NCI-H128 (cell line): ENCODE measurements around the gene CDH15.
A peak's percentile ranks its signal among the peaks of the same experiment; 100 is the strongest.

Experiments used
- DNase-seq: peaks from one replicate; lab custom pipeline; 2025; ENCODE audit not compliant: unreplicated experiment; lab: John Stamatoyannopoulos, UW

The CDH15 gene

DNA sequence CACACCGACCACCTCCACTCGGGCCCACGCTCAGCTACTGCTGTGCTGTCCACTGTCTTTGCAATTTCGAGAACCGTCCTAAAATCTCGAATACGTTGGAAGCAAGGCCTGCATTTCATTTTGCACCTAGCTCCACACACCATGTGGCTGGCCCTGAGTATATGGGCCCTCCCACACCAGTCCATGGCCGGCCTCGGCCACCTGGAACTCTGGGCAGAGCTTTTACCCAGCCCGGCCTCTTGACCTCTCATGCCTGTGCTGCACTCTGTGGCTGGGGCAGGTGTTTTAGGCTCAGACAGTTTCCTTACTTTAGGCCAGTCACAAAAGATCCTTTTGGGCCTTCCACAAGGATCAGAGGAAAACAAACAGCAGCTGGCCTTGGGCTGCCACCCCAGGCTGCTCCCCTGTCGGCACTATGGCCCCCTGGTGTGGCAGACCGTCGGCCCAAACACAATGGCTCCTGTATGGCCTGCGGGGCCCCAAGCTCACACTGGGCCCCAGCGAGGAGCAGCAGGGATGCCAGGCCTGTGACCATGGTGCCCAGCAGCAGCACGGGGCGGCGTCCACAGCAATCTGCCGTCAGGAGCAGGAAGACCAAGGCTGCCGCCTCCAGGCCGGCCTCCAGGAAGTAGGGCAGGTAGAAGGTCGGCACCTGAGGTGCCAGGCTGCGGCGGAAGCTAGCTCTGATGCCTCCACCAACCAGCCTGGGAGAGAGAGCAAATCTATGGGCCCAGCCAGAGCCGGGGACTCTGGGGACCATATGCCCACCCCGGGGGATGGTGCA is 26.3 kb downstream of the CDH15 start:
- no peak for DNase-seq

DNA sequence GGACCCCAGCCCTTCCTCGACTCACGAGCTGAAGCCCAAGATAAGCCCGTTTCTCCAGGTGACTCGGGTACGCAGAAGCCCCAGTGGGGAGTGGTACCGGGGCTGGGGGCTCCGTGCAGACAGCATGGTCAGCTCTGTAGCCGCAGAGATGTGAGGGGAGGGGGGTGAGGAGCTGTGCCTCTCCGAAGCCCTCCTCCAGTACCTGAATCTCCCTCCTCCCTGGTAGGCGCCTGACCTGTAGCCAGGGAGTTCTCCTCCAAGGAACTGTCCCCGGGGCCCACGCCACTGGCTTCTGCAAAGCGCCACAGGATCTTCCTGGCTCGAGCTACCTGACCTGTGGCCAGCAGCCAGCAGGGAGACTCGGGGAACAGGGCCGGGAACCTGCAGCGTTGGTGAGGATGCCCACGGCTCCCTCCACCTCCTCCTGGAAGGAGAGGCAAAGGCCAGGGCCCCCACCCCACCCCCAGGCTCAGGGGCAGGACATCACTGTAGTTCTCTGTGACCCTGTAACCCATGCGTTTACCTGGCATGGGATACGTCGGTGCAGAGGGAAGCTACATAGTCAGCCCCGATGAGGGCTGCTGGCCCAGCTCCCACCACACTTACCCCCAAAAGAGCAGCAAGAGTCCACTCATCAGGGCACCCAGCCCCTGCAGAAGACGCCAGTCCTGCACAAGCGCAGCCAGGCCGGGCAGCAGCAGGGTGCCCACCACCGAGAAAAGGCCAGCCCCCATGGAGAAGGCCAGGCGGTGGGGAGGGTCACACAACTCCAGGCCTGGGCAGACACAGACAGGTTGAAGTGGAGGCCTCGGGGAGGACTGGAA is 27.1 kb downstream of the CDH15 start:
- no peak for DNase-seq

DNA sequence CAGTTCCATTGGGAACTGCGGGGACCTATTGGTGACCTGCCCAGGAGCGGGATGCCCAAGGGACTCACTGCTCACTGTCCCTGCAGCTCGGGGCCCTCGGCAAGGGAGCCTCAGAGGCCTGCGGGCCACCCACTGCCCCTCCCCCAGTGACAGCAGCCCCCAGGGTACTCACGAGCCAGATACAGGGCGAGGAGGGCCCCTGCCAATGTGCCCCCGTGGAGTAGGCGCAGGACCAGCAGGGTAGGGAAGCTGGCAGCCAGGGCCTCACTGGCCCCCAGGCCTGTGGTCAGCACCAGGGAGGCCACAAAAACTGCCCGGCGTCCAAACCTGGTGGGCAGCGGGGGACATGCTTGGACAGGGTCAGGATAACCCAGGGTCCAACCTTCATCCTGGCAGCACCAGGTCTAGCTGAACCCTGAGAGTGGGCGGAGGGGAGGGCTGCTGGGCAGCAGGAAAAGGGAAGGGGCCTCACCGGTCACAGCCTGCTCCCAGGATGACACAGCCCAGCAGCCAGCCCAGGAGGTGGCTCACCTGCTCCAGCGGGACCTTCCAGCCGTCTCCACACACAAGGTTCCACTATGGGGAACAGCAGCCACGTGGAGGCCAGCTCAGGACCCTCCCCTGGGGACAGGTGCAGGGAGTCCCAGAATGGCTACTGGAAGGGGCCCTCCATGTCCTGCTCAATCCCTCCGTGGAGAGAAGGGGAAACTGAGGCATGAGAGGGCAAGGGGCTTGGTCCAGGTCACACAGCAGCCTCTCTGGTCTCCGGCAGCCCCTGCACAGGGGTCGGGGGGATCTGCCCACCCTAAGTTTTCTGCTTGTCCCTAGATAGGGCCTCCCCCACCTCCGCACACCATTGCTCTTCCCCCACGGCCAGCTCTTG is 27.9 kb downstream of the CDH15 start:
- DNase-seq: no peak

DNA sequence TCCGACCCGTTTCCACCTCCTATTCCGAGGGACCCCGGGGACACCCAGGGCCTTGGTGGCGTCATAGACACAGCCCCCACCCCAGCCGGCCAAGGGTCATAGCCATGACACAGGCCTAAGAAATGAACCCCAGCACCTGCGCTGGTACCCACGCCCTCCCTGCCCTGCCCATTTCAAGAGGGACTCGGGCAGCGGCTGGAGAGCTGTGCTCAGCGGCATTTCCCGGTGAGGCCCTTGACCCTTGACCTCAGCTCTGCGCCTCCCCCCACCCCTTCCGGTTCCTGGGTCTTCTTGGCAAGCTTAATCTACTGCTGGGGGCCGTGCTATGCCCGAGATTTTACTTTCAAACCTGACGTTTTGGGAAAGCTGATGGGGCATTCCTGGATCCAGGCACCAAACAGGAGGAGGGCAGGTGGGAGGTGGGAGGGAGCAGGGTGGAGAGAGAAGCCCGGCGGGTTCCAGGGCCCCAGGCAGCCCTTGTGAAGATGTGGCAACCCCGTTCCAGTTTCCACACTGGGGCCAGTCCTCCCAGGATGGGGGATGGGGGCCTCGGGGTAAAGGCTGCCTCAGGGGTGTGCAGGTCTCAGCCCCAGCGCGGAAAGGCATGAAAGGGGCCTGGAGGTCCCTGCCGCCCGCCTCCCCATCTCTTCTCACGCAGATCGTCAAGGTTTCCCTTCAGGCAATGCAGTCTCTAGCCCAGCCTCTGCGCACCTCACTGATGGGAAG is 28.7 kb downstream of the CDH15 start, which contains the start of gene SLC22A31:
Gene SLC22A31, minus strand, starts transcription at position 414 of the 726 bp plus-strand sequence. Its CDS starts 36 bp downstream, at position 378.
- no peak for DNase-seq

DNA sequence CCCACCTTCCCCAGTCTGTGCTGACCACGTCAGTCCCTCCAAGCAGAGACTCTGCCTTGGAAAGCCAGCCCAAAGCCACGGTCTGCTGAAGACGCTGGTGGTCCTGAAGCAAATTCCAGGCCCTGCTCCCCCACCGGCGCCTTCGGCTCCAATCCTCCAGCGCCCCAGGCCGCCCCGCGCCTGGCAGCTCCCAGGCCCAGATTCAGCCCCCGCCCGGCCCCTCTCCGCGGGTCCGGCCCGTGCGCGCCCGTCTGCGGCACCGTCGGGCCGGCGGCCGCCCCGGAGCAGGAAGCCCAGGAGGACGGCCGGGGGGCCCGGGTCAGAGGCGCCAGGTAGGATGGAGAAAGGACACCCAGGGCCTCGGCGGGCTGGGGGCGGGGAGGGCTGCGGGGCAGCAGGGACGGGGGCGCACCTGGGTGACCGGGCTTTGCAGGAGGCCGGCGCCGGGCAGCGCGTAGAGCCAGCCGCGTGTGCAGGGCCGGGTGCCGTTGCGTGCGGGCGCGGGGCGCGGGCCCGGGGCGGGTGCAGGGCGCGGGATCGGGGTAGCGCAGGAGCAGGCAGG is 29.4 kb downstream of the CDH15 start:
- no peak for DNase-seq

DNA sequence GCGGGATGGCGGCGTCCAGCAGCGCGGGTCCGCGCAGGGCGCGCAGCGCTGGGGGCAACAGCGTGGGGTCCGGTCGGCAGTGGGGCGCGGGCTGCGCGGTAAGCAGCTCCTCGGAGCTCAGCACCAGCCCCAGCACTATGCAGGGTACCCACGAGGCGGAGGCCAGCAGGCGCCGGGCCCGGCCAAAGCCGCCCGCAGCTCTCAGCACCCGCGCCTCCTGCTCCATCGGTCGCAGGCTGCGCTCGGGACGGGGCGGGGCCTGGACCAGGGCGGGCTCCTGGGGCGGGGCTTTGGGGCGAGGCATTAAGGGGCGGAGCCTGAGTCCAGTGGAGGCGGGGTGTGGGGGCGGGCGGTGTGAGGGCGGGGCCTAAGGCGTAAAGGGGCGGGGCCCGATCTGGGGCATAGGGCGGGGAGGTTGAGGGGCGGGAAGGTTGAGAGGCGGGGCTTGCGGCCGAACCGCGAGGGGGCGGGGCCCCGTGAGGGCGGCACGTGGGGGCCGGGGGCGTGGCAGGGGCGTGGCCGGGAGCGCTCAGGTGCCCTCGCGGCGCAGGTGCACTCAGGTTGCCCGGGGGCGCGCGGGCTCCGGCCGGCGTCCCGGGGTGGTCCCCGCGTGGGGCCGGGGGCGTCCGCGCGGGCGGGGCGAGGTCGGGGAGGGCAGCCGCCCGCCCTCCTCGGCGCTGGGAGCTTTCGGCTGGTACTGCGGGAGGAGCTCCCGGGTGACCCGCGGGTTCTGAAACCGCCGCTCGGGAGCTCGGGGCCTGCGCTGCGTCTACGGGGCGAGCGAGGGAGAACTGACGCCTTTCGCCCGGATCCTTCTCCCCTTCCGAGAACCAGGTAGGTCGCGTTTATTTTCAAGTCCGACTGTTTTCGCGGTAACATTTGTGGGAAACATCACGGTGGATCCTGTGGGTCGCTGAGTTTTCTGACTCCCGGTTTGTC is 30.2 kb downstream of the CDH15 start:
- peak; percentile 30 for DNase-seq

DNA sequence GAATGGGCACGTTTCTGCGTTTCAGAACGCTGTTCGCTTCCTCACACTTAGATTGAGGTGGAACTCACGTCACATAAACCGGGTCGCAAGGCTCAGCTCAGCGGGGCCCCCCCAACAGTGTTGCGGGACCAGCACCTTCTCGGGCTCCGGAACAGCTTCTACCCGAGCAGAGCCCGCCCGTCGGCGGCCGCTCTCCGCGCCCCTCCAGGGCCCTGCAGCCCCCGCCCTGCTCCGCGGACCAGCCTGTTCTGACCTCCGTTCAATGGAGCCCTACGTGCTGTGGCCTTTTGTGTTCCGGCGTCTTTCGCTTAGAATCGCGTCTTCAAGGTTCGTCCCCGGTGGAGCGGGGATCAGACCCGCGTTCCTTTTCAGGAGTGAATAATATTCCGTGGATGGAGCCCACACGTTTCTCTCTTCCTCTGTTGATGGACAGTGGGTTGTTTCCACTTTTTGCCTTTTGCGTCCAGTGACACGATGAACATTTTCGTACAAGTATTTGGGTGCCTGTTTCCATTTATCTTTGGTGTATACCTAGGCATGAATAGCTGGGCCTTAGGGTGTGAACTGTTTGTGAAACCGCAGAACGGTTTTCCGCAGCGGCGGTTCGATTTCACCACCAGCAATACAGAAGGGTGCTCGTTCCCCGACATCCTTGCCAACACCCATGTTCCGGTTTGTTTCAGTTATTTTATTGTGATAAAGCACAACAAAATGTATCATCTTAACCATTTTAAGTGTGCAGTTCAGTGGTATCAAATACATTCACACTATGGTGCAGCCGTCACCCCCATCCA is 31.1 kb downstream of the CDH15 start:
- no peak for DNase-seq

DNA sequence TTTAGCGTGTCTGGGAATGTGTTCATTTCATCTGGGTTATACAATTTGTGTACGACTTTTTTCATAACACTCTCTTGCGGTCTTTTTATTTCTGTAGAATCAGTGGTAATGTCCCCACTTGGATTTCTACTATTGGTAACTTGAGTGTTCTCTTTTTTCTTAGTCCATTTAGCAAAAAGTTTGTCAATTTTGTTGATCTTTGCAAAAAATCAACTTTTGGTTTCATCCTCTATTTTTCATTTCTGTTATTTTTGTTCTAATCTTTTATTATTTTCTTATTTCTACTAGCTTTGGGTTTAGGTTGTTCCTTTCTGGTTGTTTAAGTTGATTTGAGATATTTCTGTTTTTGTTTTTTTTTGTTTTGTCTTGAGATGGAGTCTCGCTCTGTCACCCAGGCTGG is 36.4 kb downstream of the CDH15 start:
- DNase-seq: no peak

DNA sequence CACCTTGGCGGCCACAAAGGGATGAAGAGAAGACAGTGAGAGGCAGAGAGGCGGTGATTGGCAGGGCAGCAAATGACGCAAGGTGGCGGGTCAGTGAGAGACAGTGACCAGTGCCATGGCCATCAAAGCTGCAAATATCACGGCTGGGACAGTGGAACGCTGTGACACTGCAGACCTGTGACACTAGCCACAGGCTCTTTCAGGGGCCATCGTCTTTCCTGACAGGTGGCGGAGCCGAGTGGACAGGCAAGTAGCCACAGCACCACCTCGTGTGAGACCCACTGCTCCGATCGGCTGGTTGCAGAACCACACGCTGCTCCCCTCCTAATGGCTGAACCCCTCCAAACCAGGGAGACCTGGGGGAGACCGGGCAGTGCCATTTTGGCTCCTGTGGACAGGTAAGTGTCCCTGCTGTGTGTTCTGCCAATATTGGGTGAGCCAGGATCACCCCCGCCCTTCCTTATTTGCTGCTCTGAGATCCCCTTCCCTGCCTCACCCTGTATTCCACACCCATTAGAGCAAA is 38.0 kb downstream of the CDH15 start:
- no peak for DNase-seq

DNA sequence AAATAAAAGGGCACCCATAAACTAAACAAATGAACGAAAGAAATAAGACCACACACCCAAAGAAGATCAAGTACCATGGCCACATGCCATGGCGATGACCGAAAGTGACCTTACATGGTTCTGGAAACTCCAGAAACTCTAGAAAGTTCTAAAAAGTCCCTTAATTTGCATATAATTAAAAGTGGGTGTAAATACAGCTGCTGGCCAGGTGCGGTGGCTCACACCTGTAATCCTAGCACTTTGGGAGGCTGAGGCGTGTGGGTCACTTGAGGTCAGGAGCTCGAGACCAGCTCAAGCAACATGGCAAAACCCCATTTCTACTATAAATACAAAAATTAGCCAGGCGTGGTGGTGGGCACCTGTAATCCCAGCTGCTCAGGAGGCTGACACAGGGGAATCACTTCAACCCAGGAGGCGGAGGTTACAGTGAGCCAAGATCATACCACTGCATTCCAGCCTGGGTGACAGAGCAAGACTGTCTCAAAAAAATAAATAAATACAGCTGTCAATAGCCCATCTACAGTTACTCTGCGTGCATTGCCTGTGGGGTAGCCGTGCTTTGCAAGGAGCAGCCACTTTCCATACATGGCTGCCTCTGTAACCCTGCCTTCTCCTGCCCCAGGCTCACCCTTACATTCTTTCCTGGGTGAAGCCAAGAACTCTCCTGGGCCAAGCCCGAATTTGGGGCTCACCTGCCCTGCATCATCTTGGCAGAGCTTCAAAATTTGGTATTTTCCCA is 38.8 kb downstream of the CDH15 start:
- no peak for DNase-seq

DNA sequence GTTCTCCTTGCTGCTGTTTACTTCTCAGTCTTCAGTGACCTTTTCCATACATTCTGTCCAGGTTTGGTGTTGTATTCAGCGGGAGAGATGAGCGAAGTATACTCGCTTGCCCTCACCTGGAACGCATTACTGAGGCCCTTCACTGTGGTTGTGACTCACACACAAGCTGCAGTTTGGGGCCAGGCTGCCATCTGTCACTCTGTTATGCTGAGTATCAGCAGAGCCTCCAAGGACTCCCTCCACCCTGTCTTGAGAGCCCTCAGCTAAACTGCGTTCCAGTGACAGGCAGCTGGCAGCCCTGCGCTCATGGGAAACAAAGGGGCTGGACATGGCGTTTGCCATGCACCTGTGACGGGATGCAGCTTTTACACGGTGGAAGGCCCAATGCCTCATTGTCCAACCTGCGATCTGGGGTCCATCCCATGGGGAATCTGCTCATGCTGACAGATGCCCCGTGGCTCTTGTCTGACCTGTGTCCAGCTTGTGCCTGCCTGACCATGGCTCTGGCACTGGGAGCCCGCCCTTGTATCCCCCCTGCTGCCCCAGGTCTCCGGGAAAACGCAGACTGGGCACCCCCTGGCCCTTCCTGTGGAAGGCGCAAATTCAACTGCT is 39.5 kb downstream of the CDH15 start:
- no peak for DNase-seq

DNA sequence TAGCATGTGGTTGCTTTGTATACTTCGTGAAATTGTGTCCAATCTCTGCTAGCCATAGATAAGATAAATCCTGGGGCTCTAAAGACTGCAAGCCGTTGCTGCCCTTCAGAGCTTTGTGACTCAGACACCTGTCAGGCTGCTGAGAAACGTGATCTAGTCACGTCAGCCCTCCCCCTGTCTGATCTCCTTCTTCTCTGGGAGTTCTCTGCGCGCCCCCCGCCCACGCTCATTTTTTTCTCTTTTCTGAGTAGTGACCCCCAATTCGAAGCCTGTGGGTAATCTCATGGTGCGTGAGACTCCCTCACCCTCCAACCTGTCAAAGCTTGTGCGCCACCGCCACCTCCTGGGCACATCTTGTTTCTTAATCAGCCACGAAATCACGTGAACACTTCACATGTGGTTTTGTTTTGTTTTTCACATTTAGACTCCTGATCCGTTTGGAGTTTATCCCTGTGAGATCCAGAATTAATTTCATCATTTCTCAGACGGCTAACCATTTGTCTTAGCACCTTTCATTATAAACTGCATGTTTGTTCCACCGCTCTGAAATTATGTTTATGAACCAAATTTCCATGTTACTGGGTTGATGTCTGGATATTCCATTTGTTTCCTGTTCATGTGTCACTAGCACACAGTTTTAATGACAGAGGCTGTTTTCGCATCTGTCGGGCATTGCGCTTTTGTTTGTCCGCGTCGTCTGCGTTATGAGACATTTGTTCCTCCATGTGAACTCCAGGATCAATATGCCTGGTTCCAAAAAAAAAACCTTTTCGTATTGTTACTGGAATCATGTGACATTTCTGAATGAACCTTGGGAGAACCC is 45.0 kb downstream of the CDH15 start:
- DNase-seq: peak; percentile 6

DNA sequence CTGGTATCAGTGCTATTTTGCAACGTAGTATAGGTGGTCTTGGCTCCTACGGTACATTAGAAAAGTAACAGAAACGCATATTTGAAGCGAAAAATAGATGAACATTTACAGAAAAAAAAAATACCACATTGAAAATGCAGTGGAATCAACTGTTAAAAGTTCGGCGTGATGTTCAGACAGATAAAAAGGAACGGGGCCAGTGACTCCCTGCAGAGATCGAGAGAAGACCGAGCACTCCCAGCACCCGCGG is 45.5 kb downstream of the CDH15 start:
- DNase-seq: no peak

DNA sequence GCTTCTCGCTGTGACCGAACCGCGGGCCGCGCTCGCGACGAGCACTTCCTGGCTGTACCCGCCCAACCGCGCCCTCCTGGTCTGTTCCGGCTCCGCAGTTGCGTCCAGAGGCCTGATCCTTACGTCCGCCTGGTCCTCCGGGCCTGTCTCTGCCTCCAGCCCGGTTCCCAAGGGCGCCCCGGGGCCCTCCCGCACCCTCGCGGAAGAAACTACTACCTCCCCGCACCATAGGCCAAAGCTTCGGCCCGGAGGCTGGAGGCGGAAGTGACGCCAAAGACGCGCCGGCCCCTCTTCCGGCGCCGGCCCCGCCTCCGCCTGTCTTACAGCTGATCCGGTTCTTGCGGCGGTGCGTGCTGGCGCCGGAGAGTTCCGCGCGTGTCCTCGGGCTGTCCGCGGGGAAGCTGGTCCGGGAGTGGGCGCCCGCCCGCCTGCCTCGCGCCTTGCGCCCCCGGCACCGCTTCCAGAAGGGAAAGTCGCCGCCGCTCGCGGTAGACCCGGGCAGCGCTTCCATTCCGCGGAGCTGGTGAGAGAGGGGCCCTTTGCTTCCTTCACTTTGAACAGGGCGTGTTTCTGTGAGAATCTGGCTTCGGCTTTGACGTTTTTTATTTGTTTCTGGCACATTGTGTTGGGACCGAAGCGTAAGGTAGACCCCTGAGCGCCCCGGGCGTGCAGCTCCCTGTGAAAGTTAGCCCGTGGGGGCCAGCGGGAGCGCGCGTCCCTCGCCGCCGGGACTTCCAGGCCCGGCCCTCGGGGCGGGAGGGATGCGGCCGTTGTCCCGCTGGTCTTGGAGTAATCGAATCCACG is 46.0 kb downstream of the CDH15 start, which contains the start of gene ZNF778:
Gene ZNF778, plus strand, starts transcription at position 316 of the 804 bp plus-strand sequence. CDS start 3,425 bp downstream, outside the sequence.
- peak; percentile 15 for DNase-seq

DNA sequence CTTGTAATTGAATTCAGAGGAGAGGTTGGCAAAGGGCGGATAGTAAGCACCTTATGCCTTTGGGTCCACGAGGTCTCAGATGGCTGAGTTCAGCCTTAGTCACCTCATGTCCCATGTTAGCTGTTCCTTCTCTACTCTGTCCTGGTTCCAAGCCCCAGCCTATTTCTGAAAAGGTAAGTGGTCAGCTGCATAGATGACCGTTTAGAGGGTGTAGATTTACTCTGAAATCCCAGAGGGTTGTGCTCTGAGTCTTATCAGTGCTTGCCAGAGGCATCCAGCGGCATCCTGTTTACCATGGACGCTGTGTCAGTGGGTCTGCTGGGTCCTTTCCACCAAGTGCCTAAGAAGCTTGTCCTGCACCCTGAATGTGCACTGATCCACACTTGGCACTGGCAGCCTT is 47.8 kb downstream of the CDH15 start:
- no peak for DNase-seq
